ENCODE measurements around the gene ABCG2. TPM values are rescaled to one million over a fixed set of nuclear protein-coding genes. Genes with fewer than 3 reads are reported as not detected.
A peak's percentile ranks its signal among the peaks of the same experiment; 100 is the strongest.

Gene ABCG2
- total RNA-seq, 1 donor from 2014 or later = under 0.01 TPM

- TF ChIP-seq CTCF (IDR thresholded peaks at IDR 0.05; ENCODE audit: insufficient read depth, low read length, poor library complexity, severe bottlenecking) = no peak
- H3K4me3 ChIP-seq (ENCODE audit: low read depth, low read length) = no peak overlapping the region
- no peaks in the 10 kb centered on the region for H3K27me3 ChIP-seq (ENCODE audit: control insufficient read depth, insufficient read depth, low read length)
- no peaks in the 10 kb centered on the region for H3K36me3 ChIP-seq (ENCODE audit: control insufficient read depth, insufficient read depth, low read length)
- no peak for DNase-seq (ENCODE audit: low read depth)
Observed at GRCh38 chr4:88146891-88147290, 11.5 kb downstream of the ABCG2 start.

GRCh38 chr4:88144866-88145300 lies 13.6 kb downstream of the ABCG2 start:
- TF ChIP-seq CTCF (IDR thresholded peaks at IDR 0.05; ENCODE audit: insufficient read depth, low read length, poor library complexity, severe bottlenecking) = no peak
- H3K4me3 ChIP-seq (ENCODE audit: low read depth, low read length) = no peak overlapping the region
- H3K36me3 ChIP-seq (ENCODE audit: control insufficient read depth, insufficient read depth, low read length) = no peaks in the 10 kb centered on the region
- no peaks in the 10 kb centered on the region for H3K27me3 ChIP-seq (ENCODE audit: control insufficient read depth, insufficient read depth, low read length)
- no peak for DNase-seq (ENCODE audit: low read depth)

DNA sequence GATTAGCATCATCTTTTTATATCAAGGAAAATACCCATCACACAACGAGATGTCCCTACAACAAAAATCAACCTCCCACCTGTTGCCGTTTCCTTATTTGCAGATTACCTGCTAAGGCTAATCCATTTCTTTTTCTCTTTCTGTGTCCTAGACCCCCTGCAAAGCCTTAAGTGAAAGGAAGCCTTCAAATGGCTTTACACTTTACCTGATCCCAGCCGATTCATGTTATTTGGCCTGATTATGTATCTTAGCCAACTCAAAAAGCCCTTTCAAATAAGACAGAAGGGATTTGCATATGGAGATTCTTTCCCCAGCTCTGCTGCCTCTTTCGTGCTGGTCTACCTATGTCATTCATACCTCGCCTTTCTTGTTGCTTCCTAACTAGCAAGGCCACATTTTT lies 14.4 kb downstream of the ABCG2 start:
- DNase-seq (ENCODE audit: low read depth) = no peak
- TF ChIP-seq CTCF (IDR thresholded peaks at IDR 0.05; ENCODE audit: insufficient read depth, low read length, poor library complexity, severe bottlenecking) = no peak
- no peaks in the 10 kb centered on the region for H3K27me3 ChIP-seq (ENCODE audit: control insufficient read depth, insufficient read depth, low read length)
- no peaks in the 10 kb centered on the region for H3K36me3 ChIP-seq (ENCODE audit: control insufficient read depth, insufficient read depth, low read length)
- no peak overlapping the region for H3K4me3 ChIP-seq (ENCODE audit: low read depth, low read length)

DNA sequence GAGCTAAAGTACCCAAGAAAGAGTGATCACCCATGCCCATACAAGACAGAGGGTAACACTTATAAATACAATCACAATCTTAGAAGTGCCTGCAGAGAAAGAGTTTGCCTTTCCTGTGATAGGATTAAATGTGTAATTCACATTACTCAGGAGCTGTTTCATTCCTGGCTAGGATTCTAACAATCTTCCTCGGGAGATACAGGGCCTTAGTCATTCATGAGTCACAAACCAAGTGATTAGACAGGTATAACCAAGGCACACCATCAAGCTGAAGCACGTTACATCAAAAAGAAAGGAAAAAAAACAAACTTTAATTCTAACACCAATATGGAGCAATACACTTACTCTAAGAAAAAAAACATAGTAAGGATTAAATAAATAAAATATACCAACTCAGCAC lies 14.9 kb downstream of the ABCG2 start:
- no peak for TF ChIP-seq CTCF (IDR thresholded peaks at IDR 0.05; ENCODE audit: insufficient read depth, low read length, poor library complexity, severe bottlenecking)
- no peaks in the 10 kb centered on the region for H3K36me3 ChIP-seq (ENCODE audit: control insufficient read depth, insufficient read depth, low read length)
- DNase-seq (ENCODE audit: low read depth) = peak; percentile 77
- H3K27me3 ChIP-seq (ENCODE audit: control insufficient read depth, insufficient read depth, low read length) = no peaks in the 10 kb centered on the region
- H3K4me3 ChIP-seq (ENCODE audit: low read depth, low read length) = no peak overlapping the region

DNA sequence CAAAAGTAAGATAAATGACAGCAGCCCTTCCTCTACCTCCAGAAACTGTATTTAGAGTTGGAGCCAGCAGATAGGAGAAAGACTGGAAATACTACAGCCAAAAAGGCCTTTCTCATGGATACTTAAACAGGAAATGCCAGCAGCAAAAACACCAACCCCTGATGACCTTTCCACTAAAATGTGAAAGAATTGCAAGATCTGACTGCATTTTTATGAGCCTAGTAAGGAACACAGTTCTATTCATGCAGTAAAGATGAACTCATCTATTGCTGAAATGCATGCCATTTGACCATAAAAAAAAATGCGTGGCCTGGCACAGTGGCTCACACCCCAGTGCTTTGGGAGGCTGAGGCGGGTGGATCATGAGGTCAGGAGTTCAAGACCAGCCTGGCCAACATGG lies 19.9 kb downstream of the ABCG2 start:
- H3K4me3 ChIP-seq (ENCODE audit: low read depth, low read length) = no peak overlapping the region
- DNase-seq (ENCODE audit: low read depth) = peak; percentile 38
- no peaks in the 10 kb centered on the region for H3K27me3 ChIP-seq (ENCODE audit: control insufficient read depth, insufficient read depth, low read length)
- no peaks in the 10 kb centered on the region for H3K36me3 ChIP-seq (ENCODE audit: control insufficient read depth, insufficient read depth, low read length)
- no peak for TF ChIP-seq CTCF (IDR thresholded peaks at IDR 0.05; ENCODE audit: insufficient read depth, low read length, poor library complexity, severe bottlenecking)

DNA sequence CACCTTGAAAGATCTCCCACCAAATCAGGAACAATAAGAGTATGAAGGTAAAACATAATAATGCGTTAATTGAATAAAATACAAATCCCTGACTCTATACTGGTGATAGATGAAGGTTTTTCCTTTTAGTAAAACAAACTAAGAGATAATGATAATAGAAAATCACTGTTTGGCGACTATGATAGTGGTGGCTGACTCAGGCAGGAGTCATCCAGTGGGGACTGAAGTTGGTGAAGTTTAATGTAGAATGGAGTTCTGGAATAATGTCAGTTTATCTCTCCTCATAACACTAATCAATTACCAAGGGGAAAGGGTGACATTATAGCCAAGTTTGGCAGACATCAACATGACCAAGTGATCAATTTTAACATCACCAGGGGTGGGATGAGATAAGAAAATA lies 21.3 kb downstream of the ABCG2 start:
- no peak for DNase-seq (ENCODE audit: low read depth)
- Histone ChIP-seq H3K36me3 (ENCODE audit: control insufficient read depth, insufficient read depth, low read length) (no peaks in the 10 kb centered on the region), H3K4me3 (ENCODE audit: low read depth, low read length) (no peak overlapping the region), H3K27me3 (ENCODE audit: control insufficient read depth, insufficient read depth, low read length) (no peaks in the 10 kb centered on the region)
- no peak for TF ChIP-seq CTCF (IDR thresholded peaks at IDR 0.05; ENCODE audit: insufficient read depth, low read length, poor library complexity, severe bottlenecking)

Data from kidney epithelial cell (primary cell).